Pancreas (tissue), 10 donors: ENCODE data around the gene CSMD2. TPM values are rescaled to one million over a fixed set of nuclear protein-coding genes. Genes with fewer than 3 reads are reported as not detected.
A peak's percentile ranks its signal among the peaks of the same experiment; 100 is the strongest.

Experiments used
- ATAC-seq, 4 donors: fragments of 200-7000 bp; cut with Tn5 transposase; one replicate each; pipeline versions ENCODE4 v1.8.0 to v1.9.1; 2020; ENCODE audit warnings: mild to moderate bottlenecking in 4 of 4, moderate library complexity in 4 of 4
- DNase-seq, 6 donors: peaks; one replicate each; pipeline ENCODE4 v3.0.0-alpha.2; 2020
- FAIRE-seq: peaks from 2 replicates; lab custom pipeline; 2012; peaks lifted over from hg19 to GRCh38; lab: Jason Lieb, UNC
- H3K27ac ChIP-seq, 4 donors: fragments of 200-600 bp; sonication (generic); 1 replicate in 3 of 4; 2 replicates in 1 of 4; pipeline versions ENCODE4 v1.5.0 to v1.8.0; 2020
- H3K27me3 ChIP-seq, 4 donors: fragments of 200-600 bp; one replicate each; pipeline ENCODE4 v1.8.0; 2021
- H3K36me3 ChIP-seq, 3 donors: fragments of 200-600 bp; sonication (generic) in 1 of 3; one replicate each; pipeline versions ENCODE4 v1.5.0 to v1.8.0; 2020 to 2021
- H3K4me1 ChIP-seq, 3 donors: fragments of 200-600 bp; one replicate each; pipeline ENCODE4 v1.8.0; 2021
- H3K4me3 ChIP-seq, 4 donors: fragments of 200-600 bp; sonication (generic) in 2 of 4; one replicate each; pipeline versions ENCODE4 v1.5.0 to v1.8.0; 2020 to 2021
- H3K9me3 ChIP-seq, 4 donors: fragments of 200-600 bp; one replicate each; pipeline ENCODE4 v1.8.0; 2021
- WGBS, 2 donors: extraction: QIAGEN DNeasy Blood & Tissue Kit; methylation state at CpG; one replicate each; pipeline ENCODE4 v1.1.7; 2013; 5-methylcytosine and 5-hydroxymethylcytosine counted together
- intact Hi-C, 3 donors: fragments of 100-400 bp; cut with DNase I; formaldehyde crosslinking; loops; one replicate each; pipeline versions ENCODE4 v1.11.1 to v1.14.2; 2022
- polyA plus RNA-seq, 2 donors: library from polyadenylated mRNA; stranded (reverse); fragments of 200-250 nt; gene quantifications; one replicate each; pipeline ENCODE4 v1.2.3, GENCODE V29; 2013
- total RNA-seq, 6 donors: library from RNA; stranded (reverse); fragmentation: NEBNext Ultra II Directional in 4 of 6; extraction: Animal tissue kit (Norgen Biotek cat#: 25700) in 4 of 6; gene quantifications; one replicate each; pipeline versions ENCODE4 v1.2.1 to v1.2.4, GENCODE V29; 2021 to 2023
- TF ChIP-seq, protein P1 (sequence below), 4 donors: fragments of 200-600 bp; sonication (generic) in 3 of 4; IDR thresholded peaks; one replicate each; pipeline versions ENCODE4 v1.5.0 to v1.8.0; 2021; ENCODE audit warnings: antibody characterized with exemption in 4 of 4
- donor health status: healthy with polysubstance abuse.
- donor health status: DM: no; HTN: no; CAD: no; lungs with moderate emphysema.
- donor health status: DM: no; HTN: no; CAD: no.
- donor health status: control.
- donor health status: control.
- donor health status: Bipolar disorder and iron deficiency.
- donor health status: DM: yes; HTN: yes; CAD: no.
- donor health status: DM: no; HTN: no; CAD: no.
- donor health status: DM: no; HTN: no; CAD: no.
- donor health status: DM: yes; HTN: yes; CAD: no.

CSMD2 gene
- total and polyA plus RNA-seq, 8 donors = 0.04 to 2.0 (median 0.36) TPM

DNA sequence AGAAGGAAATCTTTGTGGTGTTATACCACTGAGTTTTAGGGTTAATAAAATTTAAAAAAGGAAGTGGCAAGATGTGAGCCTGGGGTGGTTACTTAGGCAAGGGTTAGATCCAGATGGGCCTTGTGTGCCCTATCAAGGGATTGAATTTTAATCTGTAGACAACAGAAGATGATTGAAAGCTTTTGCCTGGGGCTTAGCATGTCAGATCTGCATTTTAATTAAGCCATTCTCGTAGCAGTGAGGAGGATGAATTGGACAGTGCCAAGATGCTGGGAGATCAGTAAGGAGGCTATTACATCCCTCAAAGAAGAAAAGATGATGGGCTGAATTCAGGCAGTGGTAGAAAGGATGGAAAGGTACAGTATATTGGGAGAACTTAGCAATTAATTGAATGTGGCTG is 258.9 kb downstream of the CSMD2 start:
- TF ChIP-seq, protein P1, sequence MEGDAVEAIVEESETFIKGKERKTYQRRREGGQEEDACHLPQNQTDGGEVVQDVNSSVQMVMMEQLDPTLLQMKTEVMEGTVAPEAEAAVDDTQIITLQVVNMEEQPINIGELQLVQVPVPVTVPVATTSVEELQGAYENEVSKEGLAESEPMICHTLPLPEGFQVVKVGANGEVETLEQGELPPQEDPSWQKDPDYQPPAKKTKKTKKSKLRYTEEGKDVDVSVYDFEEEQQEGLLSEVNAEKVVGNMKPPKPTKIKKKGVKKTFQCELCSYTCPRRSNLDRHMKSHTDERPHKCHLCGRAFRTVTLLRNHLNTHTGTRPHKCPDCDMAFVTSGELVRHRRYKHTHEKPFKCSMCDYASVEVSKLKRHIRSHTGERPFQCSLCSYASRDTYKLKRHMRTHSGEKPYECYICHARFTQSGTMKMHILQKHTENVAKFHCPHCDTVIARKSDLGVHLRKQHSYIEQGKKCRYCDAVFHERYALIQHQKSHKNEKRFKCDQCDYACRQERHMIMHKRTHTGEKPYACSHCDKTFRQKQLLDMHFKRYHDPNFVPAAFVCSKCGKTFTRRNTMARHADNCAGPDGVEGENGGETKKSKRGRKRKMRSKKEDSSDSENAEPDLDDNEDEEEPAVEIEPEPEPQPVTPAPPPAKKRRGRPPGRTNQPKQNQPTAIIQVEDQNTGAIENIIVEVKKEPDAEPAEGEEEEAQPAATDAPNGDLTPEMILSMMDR (IDR thresholded peaks at IDR 0.05) = no peak
- H3K27me3 ChIP-seq = no peaks in the 10 kb centered on the region
- H3K4me1 ChIP-seq = no peaks in the 10 kb centered on the region
- FAIRE-seq (no peak), ATAC-seq (no peak), DNase-seq (no peak)
- 64 to 89% methylated on average over 1 of the region's 1 CpG for WGBS, 2 donors
- intact Hi-C loops = no loop called here
- no peaks in the 10 kb centered on the region for H3K36me3 ChIP-seq
- no peak overlapping the region for H3K4me3 ChIP-seq
- H3K27ac ChIP-seq = no peak overlapping the region
- no peaks in the 10 kb centered on the region for H3K9me3 ChIP-seq

DNA sequence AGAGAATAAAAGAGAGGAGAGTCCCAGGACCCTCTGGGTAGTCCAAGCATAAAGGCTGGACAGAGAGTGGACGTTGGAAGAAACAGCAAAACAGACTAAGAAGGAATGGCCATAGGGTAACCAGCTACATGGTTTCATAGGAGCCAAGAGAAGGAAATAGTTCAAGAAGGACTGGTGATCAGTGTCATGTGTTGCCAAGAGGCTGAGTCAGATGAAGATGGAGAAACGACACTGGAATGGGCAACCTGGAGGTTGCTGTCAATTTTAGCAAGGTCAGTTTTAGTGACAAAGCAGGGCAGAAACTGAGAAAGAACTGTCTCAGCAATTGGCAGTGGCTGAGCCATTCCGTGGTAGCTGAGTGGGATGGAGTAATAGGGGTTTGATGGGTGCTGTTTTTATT is 259.8 kb downstream of the CSMD2 start:
- FAIRE-seq = no peak
- 49 to 56% methylated on average over 3 of the region's 3 CpGs for WGBS, 2 donors
- TF ChIP-seq, protein P1 (IDR thresholded peaks at IDR 0.05) = no peak
- Histone ChIP-seq H3K27ac (no peak overlapping the region), H3K36me3 (no peaks in the 10 kb centered on the region), H3K4me1 (no peaks in the 10 kb centered on the region), H3K9me3 (no peaks in the 10 kb centered on the region), H3K4me3 (no peak overlapping the region), H3K27me3 (no peaks in the 10 kb centered on the region)
- no peak for DNase-seq
- intact Hi-C loops = no loop called here
- ATAC-seq = no peak

DNA sequence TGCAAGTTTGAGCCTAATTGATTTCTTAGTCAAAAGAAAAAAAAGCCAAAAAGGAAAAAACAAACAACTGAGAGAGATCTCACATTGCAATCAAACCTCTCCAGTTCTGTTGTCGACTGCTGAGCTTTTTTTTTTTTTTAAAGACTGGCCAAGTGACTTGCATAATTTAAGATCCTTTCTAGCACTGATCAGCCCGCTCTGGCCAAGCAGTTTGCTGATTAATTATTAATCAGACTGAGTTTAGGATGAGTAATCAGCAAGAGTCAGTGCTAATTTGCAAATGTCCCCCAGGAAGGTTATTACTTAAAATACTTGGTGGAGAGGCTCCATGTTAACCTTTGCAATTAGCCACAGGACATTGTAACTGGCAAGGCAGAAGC is 261.8 kb downstream of the CSMD2 start:
- H3K9me3 ChIP-seq = no peaks in the 10 kb centered on the region
- no peak overlapping the region for H3K27ac ChIP-seq
- H3K27me3 ChIP-seq = no peaks in the 10 kb centered on the region
- TF ChIP-seq, protein P1 (IDR thresholded peaks at IDR 0.05) = no peak
- no peaks in the 10 kb centered on the region for H3K36me3 ChIP-seq
- no peak overlapping the region for H3K4me3 ChIP-seq
- WGBS, 2 donors = 0 to 6% methylated on average over 2 of the region's 2 CpGs
- no peaks in the 10 kb centered on the region for H3K4me1 ChIP-seq
- FAIRE-seq = no peak
- intact Hi-C loops = no loop called here
- ATAC-seq = peak; percentile 45 to 80 (median 70)
- DNase-seq = peak in 2 of 6 donors; percentile 6 to 14

- ATAC-seq (peak in 1 of 4 donors; percentile 12), FAIRE-seq (no peak), DNase-seq (no peak)
- Histone ChIP-seq H3K27ac (no peak overlapping the region), H3K4me1 (no peaks in the 10 kb centered on the region), H3K36me3 (no peaks in the 10 kb centered on the region), H3K4me3 (no peak overlapping the region), H3K27me3 (no peaks in the 10 kb centered on the region), H3K9me3 (no peaks in the 10 kb centered on the region)
- WGBS, 2 donors = 56 to 59% methylated on average over 6 of the region's 6 CpGs
- intact Hi-C loops = no loop called here
- TF ChIP-seq, protein P1 (IDR thresholded peaks at IDR 0.05) = no peak
These were observed 262.4 kb downstream of the CSMD2 start for GRCh38 chr1:33902486-33903209.

DNA sequence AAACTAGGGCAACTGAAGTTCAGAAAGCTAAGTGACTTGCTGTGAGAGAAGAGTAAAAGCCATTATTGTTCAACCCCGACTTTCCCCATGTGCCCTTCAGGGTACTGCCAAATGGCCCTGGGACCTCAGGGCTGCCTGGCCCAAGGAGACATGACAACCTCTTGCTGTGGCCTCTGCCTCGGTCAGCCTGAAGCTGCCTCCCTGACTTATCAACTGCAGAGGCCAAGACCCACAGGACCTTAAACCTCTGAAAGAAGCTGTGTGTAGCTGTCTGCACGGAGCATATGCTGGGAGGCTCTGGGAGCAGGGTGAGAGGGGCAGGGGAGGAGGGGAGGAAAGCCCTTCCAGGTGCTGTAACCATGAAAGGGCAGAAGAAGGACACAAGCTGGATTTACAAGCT is 265.3 kb downstream of the CSMD2 start:
- Histone ChIP-seq H3K4me3 (no peak overlapping the region), H3K4me1 (no peaks in the 10 kb centered on the region), H3K27ac (no peak overlapping the region), H3K27me3 (no peaks in the 10 kb centered on the region), H3K36me3 (no peaks in the 10 kb centered on the region), H3K9me3 (no peaks in the 10 kb centered on the region)
- ATAC-seq = no peak
- intact Hi-C loops = no loop called here
- TF ChIP-seq, protein P1 (IDR thresholded peaks at IDR 0.05) = no peak
- 87 to 90% methylated on average over 3 of the region's 3 CpGs for WGBS, 2 donors
- DNase-seq = no peak
- no peak for FAIRE-seq
